ENCODE data around the gene AP2B1.

DNA sequence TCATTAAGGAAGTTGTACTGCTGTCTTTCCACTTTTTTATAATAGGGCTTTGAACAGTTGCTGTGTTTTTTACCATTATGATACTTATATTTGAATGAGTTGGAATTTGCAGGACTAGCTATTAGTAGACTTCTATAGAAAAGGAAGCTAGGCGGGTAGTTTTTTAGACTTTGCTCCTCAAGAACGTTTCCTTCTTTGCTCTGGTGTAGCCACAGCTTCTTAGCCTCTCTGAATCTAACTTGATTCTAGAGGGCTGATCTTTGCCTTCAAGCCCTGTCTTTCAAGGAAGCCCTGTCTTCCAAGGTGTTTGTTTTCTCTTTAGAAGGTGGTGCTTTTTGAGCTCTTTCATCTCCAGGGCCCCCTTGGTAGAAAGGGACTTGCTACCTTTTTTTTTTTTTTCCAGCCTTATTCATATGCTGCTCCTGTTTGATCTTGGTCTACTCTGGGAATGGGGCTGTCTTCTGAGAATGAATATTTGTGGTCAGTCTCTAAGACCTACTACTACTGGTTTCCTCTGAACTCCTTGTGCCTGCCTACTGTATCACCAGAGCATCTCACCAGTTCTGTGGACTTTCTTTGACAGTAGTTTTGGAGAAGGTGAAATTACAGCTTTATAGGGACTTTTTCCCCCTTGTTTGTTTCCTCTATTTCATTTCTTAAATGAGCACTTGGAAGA, 92.0 kb downstream of the AP2B1 start:
- TF ChIP-seq, protein P1, sequence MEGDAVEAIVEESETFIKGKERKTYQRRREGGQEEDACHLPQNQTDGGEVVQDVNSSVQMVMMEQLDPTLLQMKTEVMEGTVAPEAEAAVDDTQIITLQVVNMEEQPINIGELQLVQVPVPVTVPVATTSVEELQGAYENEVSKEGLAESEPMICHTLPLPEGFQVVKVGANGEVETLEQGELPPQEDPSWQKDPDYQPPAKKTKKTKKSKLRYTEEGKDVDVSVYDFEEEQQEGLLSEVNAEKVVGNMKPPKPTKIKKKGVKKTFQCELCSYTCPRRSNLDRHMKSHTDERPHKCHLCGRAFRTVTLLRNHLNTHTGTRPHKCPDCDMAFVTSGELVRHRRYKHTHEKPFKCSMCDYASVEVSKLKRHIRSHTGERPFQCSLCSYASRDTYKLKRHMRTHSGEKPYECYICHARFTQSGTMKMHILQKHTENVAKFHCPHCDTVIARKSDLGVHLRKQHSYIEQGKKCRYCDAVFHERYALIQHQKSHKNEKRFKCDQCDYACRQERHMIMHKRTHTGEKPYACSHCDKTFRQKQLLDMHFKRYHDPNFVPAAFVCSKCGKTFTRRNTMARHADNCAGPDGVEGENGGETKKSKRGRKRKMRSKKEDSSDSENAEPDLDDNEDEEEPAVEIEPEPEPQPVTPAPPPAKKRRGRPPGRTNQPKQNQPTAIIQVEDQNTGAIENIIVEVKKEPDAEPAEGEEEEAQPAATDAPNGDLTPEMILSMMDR (IDR thresholded peaks at IDR 0.05), result no peak
- TF ChIP-seq POLR2A (IDR thresholded peaks at IDR 0.05), result no peak

Measured in right lobe of liver (tissue), 4 donors.